ENCODE results near the gene RYR2. TPM values are rescaled to one million over a fixed set of nuclear protein-coding genes. Genes with fewer than 3 reads are reported as not detected.
"Not testable (repeated sequence)": the region's sequence is repeated elsewhere in the genome, so short reads cannot be mapped to it uniquely, and the experiment has no call there.

RYR2 gene
- total RNA-seq, 1 experiment from 2014 or later = 0.03 TPM

- Histone ChIP-seq H3K9me3 (ENCODE audit: control insufficient read depth, insufficient read depth, low read depth, low read length) (no peaks in the 10 kb centered on the region), H3K27me3 (ENCODE audit: control insufficient read depth, insufficient read depth, low read length) (no peaks in the 10 kb centered on the region), H3K27ac (ENCODE audit: low read length) (no peak overlapping the region), H3K4me3 (ENCODE audit: low read depth in 2 of 2, low read length in 2 of 2) (no peak overlapping the region), H3K36me3 (ENCODE audit: control insufficient read depth, insufficient read depth, low read length) (no peaks in the 10 kb centered on the region), H3K4me1 (ENCODE audit: control insufficient read depth, insufficient read depth, low read length) (no peaks in the 10 kb centered on the region)
- no peak for TF ChIP-seq SIN3A (IDR thresholded peaks at IDR 0.05; ENCODE audit: borderline replicate concordance, insufficient read depth, low read depth, low read length)
- TF ChIP-seq CTCF (IDR thresholded peaks at IDR 0.05) = no peak
- TF ChIP-seq, protein P1, sequence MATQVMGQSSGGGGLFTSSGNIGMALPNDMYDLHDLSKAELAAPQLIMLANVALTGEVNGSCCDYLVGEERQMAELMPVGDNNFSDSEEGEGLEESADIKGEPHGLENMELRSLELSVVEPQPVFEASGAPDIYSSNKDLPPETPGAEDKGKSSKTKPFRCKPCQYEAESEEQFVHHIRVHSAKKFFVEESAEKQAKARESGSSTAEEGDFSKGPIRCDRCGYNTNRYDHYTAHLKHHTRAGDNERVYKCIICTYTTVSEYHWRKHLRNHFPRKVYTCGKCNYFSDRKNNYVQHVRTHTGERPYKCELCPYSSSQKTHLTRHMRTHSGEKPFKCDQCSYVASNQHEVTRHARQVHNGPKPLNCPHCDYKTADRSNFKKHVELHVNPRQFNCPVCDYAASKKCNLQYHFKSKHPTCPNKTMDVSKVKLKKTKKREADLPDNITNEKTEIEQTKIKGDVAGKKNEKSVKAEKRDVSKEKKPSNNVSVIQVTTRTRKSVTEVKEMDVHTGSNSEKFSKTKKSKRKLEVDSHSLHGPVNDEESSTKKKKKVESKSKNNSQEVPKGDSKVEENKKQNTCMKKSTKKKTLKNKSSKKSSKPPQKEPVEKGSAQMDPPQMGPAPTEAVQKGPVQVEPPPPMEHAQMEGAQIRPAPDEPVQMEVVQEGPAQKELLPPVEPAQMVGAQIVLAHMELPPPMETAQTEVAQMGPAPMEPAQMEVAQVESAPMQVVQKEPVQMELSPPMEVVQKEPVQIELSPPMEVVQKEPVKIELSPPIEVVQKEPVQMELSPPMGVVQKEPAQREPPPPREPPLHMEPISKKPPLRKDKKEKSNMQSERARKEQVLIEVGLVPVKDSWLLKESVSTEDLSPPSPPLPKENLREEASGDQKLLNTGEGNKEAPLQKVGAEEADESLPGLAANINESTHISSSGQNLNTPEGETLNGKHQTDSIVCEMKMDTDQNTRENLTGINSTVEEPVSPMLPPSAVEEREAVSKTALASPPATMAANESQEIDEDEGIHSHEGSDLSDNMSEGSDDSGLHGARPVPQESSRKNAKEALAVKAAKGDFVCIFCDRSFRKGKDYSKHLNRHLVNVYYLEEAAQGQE (IDR thresholded peaks at IDR 0.05; ENCODE audit: insufficient read depth in 1 of 2, low read depth in 2 of 2, low read length in 1 of 2) = no peak
- TF ChIP-seq TCF7L2 (IDR thresholded peaks at IDR 0.05; ENCODE audit: low read depth, low read length) = no peak
- no peak for TF ChIP-seq POLR2AphosphoS5 (IDR thresholded peaks at IDR 0.05; ENCODE audit: low read depth, low read length)
- in situ Hi-C loops (cut with HindIII; ENCODE audit: low pct_unique_long_range_greater_than_20kb, low sequenced_read_pairs) = no loop called here
- ChIA-PET POLR2A (no interaction called here), CTCF (no interaction called here)
- ATAC-seq (no peak), DNase-seq (ENCODE audit: low read depth, low spot score) (no peak)
- intact Hi-C loops (cut with micrococcal nuclease; ENCODE audit: unreplicated experiment) = no loop called here
- BruUV-seq (replicated peaks) = no TSS peak
Measured at GRCh38 chr1:237590386-237590785, 548.4 kb downstream of the RYR2 start.

GRCh38 chr1:237591353-237591752, 549.4 kb downstream of the RYR2 start:
- DNase-seq (ENCODE audit: low read depth, low spot score) (no peak), ATAC-seq (no peak)
- no TSS peak for BruUV-seq (replicated peaks)
- Histone ChIP-seq H3K27ac (ENCODE audit: low read length) (no peak overlapping the region), H3K4me3 (ENCODE audit: low read depth in 2 of 2, low read length in 2 of 2) (no peak overlapping the region), H3K36me3 (ENCODE audit: control insufficient read depth, insufficient read depth, low read length) (no peaks in the 10 kb centered on the region), H3K4me1 (ENCODE audit: control insufficient read depth, insufficient read depth, low read length) (no peaks in the 10 kb centered on the region), H3K9me3 (ENCODE audit: control insufficient read depth, insufficient read depth, low read depth, low read length) (no peaks in the 10 kb centered on the region), H3K27me3 (ENCODE audit: control insufficient read depth, insufficient read depth, low read length) (no peaks in the 10 kb centered on the region)
- ChIA-PET CTCF (no interaction called here), POLR2A (no interaction called here)
- in situ Hi-C loops (cut with HindIII; ENCODE audit: low pct_unique_long_range_greater_than_20kb, low sequenced_read_pairs) = no loop called here
- no peak for TF ChIP-seq POLR2AphosphoS5 (IDR thresholded peaks at IDR 0.05; ENCODE audit: low read depth, low read length)
- peak; percentile 32 for TF ChIP-seq CTCF (IDR thresholded peaks at IDR 0.05)
- intact Hi-C loops (cut with micrococcal nuclease; ENCODE audit: unreplicated experiment) = no loop called here

DNA sequence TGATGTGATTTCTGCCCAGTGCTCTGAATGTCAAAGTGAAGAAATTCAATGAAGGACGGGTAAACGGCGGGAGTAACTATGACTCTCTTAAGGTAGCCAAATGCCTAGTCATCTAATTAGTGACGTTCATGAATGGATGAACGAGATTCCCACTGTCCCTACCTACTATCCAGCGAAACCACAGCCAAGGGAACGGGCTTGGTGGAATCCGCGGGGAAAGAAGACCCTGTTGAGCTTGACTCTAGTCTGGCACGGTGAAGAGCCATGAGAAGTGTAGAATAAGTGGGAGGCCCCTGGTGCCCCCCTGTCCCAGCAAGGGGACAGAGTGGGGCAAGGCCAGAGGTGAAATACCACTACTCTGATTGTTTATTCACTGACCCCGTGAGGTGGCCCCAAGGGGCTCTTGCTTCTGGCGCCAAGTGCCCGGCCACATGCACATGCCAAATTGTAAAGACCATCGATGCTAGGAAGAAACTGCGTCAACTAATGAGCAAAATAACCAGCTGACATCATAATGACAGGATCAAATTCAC, 561.1 kb downstream of the RYR2 start:
- H3K36me3 ChIP-seq (ENCODE audit: control insufficient read depth, insufficient read depth, low read length); H3K4me3 ChIP-seq (ENCODE audit: low read depth in 2 of 2, low read length in 2 of 2); in situ Hi-C loops (cut with HindIII; ENCODE audit: low pct_unique_long_range_greater_than_20kb, low sequenced_read_pairs); H3K27me3 ChIP-seq (ENCODE audit: control insufficient read depth, insufficient read depth, low read length); BruUV-seq (replicated peaks); DNase-seq (ENCODE audit: low read depth, low spot score); H3K4me1 ChIP-seq (ENCODE audit: control insufficient read depth, insufficient read depth, low read length); H3K9me3 ChIP-seq (ENCODE audit: control insufficient read depth, insufficient read depth, low read depth, low read length); H3K27ac ChIP-seq (ENCODE audit: low read length); CTCF ChIA-PET; intact Hi-C loops (cut with micrococcal nuclease; ENCODE audit: unreplicated experiment); POLR2A ChIA-PET; ATAC-seq: not testable (repeated sequence)

Data from Panc1 (cell line).